HEK293 (cell line): ENCODE measurements around the gene LIMA1.
"Not testable (repeated sequence)": the region's sequence is repeated elsewhere in the genome, so short reads cannot be mapped to it uniquely, and the experiment has no call there.

Source experiments
- CTCF ChIA-PET: fragments of 350-600 bp; formaldehyde crosslinking; extraction: SDS; loops from one replicate; lab custom pipeline; 2021; ENCODE audit warnings: antibody characterized with exemption; lab: Yijun Ruan, JAX
- POLR2A ChIA-PET: fragments of 300-600 bp; formaldehyde crosslinking; extraction: SDS; loops from one replicate; lab custom pipeline; 2020; ENCODE audit warnings: antibody characterized with exemption, inconsistent platforms; lab: Yijun Ruan, JAX
- H3K27ac ChIP-seq: fragments of 200-500 bp; sonication (Bioruptor generic); 2 replicates; pipeline ENCODE4 v1.5.1; 2014; ENCODE audit warnings: low read depth, low read length, control low read depth, inconsistent platforms; ENCODE audit errors: extremely low read depth
- H3K36me3 ChIP-seq, 2 experiments: fragments of 200-500 bp in 1 of 2; sonication (Bioruptor generic) in 1 of 2; 1 replicate in 1 of 2; 2 replicates in 1 of 2; pipeline ENCODE4 v1.5.1; 2014 to 2017; ENCODE audit warnings: inconsistent platforms in 2 of 2, low read length in 2 of 2; ENCODE audit not compliant: control insufficient read depth in 2 of 2, insufficient read depth in 1 of 2
- H3K4me1 ChIP-seq: fragments of 200-500 bp; sonication (Bioruptor generic); 2 replicates; pipeline ENCODE4 v1.5.1; 2014; ENCODE audit warnings: mild to moderate bottlenecking, low read length, inconsistent platforms; ENCODE audit not compliant: control insufficient read depth, insufficient read depth
- H3K4me3 ChIP-seq: 2 replicates; pipeline ENCODE4 v1.5.1; 2011; ENCODE audit warnings: low read depth, mild to moderate bottlenecking, control low read depth, low read length, moderate library complexity
- H3K9me3 ChIP-seq: fragments of 200-500 bp; sonication (Bioruptor generic); 2 replicates; pipeline ENCODE4 v1.5.1; 2014; ENCODE audit warnings: low read depth, low read length, inconsistent platforms; ENCODE audit not compliant: control insufficient read depth, insufficient read depth
- BCL11B ChIP-seq: fragments of 450-650 bp; formaldehyde crosslinking; IDR thresholded peaks from 2 replicates; pipeline ENCODE4 v1.5.1; 2016; ENCODE audit warnings: low read depth, missing biosample characterization, missing genetic modification characterization
- EGR2 ChIP-seq: fragments of 450-650 bp; formaldehyde crosslinking; IDR thresholded peaks from 2 replicates; pipeline ENCODE4 v1.5.1; 2016; ENCODE audit warnings: low read depth, missing biosample characterization, missing genetic modification characterization
- KLF1 ChIP-seq: fragments of 450-650 bp; formaldehyde crosslinking; IDR thresholded peaks from 2 replicates; pipeline ENCODE4 v1.5.1; 2016; ENCODE audit warnings: missing biosample characterization, missing genetic modification characterization
- PRDM1 ChIP-seq: fragments of 450-650 bp; formaldehyde crosslinking; IDR thresholded peaks from 2 replicates; pipeline ENCODE4; 2016; ENCODE audit warnings: missing biosample characterization, missing genetic modification characterization
- SCRT1 ChIP-seq: fragments of 450-650 bp; formaldehyde crosslinking; IDR thresholded peaks from 2 replicates; pipeline ENCODE4 v1.5.1; 2016; ENCODE audit warnings: missing biosample characterization, missing genetic modification characterization, borderline replicate concordance
- YY1 ChIP-seq: fragments of 450-650 bp; formaldehyde crosslinking; IDR thresholded peaks from 2 replicates; pipeline ENCODE4 v1.5.1; 2018; ENCODE audit warnings: missing biosample characterization, missing genetic modification characterization
- ZBTB20 ChIP-seq: fragments of 450-650 bp; formaldehyde crosslinking; IDR thresholded peaks from 2 replicates; pipeline ENCODE4 v1.5.1; 2016; ENCODE audit warnings: missing biosample characterization, missing genetic modification characterization
- ZBTB8A ChIP-seq: fragments of 450-650 bp; formaldehyde crosslinking; IDR thresholded peaks from 2 replicates; pipeline ENCODE4 v1.5.1; 2016; ENCODE audit warnings: missing biosample characterization, missing genetic modification characterization
- ZFHX2 ChIP-seq: fragments of 450-650 bp; formaldehyde crosslinking; conservative IDR thresholded peaks from 2 replicates; pipeline ENCODE4 v1.5.1; 2016; ENCODE audit warnings: missing biosample characterization, missing genetic modification characterization
- ZIC2 ChIP-seq: fragments of 450-650 bp; formaldehyde crosslinking; IDR thresholded peaks from 2 replicates; pipeline ENCODE4 v1.5.1; 2016; ENCODE audit warnings: missing biosample characterization, missing genetic modification characterization
- ZNF10 ChIP-seq: fragments of 450-650 bp; formaldehyde crosslinking; IDR thresholded peaks from 2 replicates; pipeline ENCODE4 v1.5.1; 2017; ENCODE audit warnings: missing biosample characterization, missing genetic modification characterization
- ZNF155 ChIP-seq: fragments of 450-650 bp; formaldehyde crosslinking; IDR thresholded peaks from 2 replicates; pipeline ENCODE4 v1.5.1; 2016; ENCODE audit warnings: missing biosample characterization, missing genetic modification characterization
- ZNF223 ChIP-seq: fragments of 450-650 bp; formaldehyde crosslinking; IDR thresholded peaks from 2 replicates; pipeline ENCODE4 v1.5.1; 2016; ENCODE audit warnings: missing biosample characterization, missing genetic modification characterization
- ZNF341 ChIP-seq: fragments of 450-650 bp; formaldehyde crosslinking; IDR thresholded peaks from 2 replicates; pipeline ENCODE4; 2016; ENCODE audit warnings: low read depth, missing biosample characterization, missing genetic modification characterization
- ZNF548 ChIP-seq: fragments of 450-650 bp; formaldehyde crosslinking; IDR thresholded peaks from 2 replicates; pipeline ENCODE4 v1.5.1; 2016; ENCODE audit warnings: missing biosample characterization, missing genetic modification characterization
- ZNF555 ChIP-seq: fragments of 450-650 bp; formaldehyde crosslinking; conservative IDR thresholded peaks from 2 replicates; pipeline ENCODE4 v1.5.1; 2017; ENCODE audit warnings: missing biosample characterization, mild to moderate bottlenecking, missing genetic modification characterization, inconsistent platforms
- ZNF560 ChIP-seq: fragments of 450-650 bp; formaldehyde crosslinking; IDR thresholded peaks from 2 replicates; pipeline ENCODE4 v1.5.1; 2017; ENCODE audit warnings: missing biosample characterization, missing genetic modification characterization, borderline replicate concordance
- ZNF561 ChIP-seq: fragments of 450-650 bp; IDR thresholded peaks from 2 replicates; pipeline ENCODE4 v1.5.1; 2018; ENCODE audit warnings: missing biosample characterization, missing genetic modification characterization, borderline replicate concordance
- ZNF623 ChIP-seq: fragments of 450-650 bp; formaldehyde crosslinking; IDR thresholded peaks from 2 replicates; pipeline ENCODE4 v1.5.1; 2016; ENCODE audit warnings: missing biosample characterization, missing genetic modification characterization
- ZNF624 ChIP-seq: fragments of 450-650 bp; formaldehyde crosslinking; IDR thresholded peaks from 2 replicates; pipeline ENCODE4 v1.5.1; 2017; ENCODE audit warnings: missing biosample characterization, missing genetic modification characterization
- TF ChIP-seq, protein P1 (sequence below): fragments of 450-650 bp; formaldehyde crosslinking; IDR thresholded peaks from 2 replicates; pipeline ENCODE4 v1.5.1; 2016; ENCODE audit warnings: missing biosample characterization, missing genetic modification characterization
- TF ChIP-seq, protein P2 (sequence below): fragments of 450-650 bp; formaldehyde crosslinking; IDR thresholded peaks from 2 replicates; pipeline ENCODE4 v1.5.1; 2016; ENCODE audit warnings: missing biosample characterization, missing genetic modification characterization
- TF ChIP-seq, protein P3 (sequence below): fragments of 450-650 bp; formaldehyde crosslinking; IDR thresholded peaks from 2 replicates; pipeline ENCODE4 v1.5.1; 2017; ENCODE audit warnings: missing biosample characterization, missing genetic modification characterization

Gene LIMA1

DNA sequence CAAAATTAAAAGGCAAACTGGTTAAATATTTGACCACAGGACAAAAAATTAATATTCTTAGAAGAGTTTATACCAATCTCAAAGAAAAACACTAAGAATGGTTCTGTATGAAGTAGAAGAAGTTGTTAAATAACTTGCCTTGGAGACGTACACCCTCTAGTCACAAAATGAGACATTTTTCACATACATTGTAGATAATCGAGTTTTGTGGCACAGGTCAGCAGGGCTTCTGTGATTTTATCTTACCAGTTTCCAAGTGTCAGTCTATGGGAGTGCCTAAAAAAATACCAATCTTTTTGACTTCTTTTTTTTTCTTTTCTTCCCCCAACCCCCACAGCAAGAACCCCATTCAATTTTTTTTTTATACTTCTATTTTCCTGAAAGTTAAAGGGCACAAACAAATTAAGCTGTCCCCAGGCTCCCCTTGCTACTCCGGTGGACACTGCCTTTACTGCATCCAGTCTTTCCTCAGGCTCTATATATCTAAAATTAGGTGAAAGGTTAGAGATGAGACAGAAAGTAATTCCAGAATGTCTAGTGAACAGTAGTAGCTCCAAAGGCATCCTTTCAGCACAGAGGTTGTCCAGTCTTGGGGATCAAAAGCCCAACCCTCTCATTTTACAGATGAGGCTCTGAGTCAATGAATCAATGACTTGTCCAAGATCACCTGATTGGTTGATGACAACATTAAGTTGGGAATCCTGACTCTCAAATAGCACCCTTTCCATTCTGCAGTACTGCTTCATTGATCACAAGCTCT, 6.2 kb downstream of the LIMA1 start (continued):
- no peak for TF ChIP-seq ZNF561

DNA sequence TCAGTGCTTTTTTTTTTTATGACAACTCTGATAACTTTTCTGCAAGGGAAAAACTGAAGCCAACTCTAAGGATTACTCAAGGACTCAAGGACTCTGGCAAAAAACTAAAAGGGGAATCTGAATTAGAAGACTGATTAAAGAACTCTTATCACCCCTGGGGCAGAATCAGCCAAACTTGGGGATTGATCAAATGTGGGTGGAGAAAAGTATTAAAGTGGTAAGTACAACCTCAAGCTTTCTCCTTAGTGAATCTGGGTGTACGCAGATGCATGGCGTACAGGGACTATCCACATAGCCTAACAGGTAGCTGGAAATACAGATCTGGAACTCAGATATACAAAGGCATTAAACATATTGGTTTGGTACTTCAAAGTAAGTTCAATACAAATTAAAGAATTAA, 7.3 kb downstream of the LIMA1 start:
- POLR2A ChIA-PET = interaction anchor here (0.7 kb wide), 1 partner anchor 18 kb away, joined by 3 read pairs; no protein-coding TSS in a partner anchor
- Histone ChIP-seq H3K4me1 (no peaks in the 10 kb centered on the region; the same call in 1 of the 2 replicates), H3K27ac (no peak overlapping the region), H3K36me3 (no peaks in the 10 kb centered on the region), H3K9me3 (no peaks in the 10 kb centered on the region)
- CTCF ChIA-PET = interaction anchor here (0.7 to 1.6 kb wide), 2 partner anchors 38 to 369 kb away, joined by 3 to 5 read pairs; no protein-coding TSS in a partner anchor
- TF ChIP-seq PRDM1 (tag by site-specific recombination) (peak; percentile 61), ZNF10 (tag by site-specific recombination) (no peak), ZBTB20 (tag by site-specific recombination) (0 out of 2 replicates have a peak, but pooled peaks have one; percentile 26)
- TF ChIP-seq, protein P1, sequence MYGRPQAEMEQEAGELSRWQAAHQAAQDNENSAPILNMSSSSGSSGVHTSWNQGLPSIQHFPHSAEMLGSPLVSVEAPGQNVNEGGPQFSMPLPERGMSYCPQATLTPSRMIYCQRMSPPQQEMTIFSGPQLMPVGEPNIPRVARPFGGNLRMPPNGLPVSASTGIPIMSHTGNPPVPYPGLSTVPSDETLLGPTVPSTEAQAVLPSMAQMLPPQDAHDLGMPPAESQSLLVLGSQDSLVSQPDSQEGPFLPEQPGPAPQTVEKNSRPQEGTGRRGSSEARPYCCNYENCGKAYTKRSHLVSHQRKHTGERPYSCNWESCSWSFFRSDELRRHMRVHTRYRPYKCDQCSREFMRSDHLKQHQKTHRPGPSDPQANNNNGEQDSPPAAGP (tag by site-specific recombination) = no peak
- TF ChIP-seq, all 188 proteins: peak for 2
- H3K4me3 ChIP-seq = no peak overlapping the region

DNA sequence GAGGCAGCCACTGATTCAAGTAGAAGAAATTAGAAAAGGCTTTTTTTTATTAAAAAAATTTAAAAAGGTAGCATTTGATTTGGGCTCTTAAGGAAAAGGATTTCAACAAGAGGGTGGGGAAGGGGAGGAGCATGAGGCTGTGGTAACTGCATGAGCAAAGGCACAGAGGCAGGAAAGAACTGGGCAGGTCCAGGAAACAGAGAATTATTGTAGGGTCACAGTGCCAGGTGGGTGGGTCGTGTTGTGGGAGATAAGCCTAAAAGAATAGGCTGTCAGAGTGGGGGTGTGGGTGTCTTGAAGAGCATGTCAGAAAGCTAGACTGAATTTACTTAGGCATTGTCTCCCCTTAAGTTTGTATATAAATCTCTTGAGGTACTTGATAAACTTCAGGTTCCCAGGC, 7.8 kb downstream of the LIMA1 start:
- POLR2A ChIA-PET = no interaction called here

DNA sequence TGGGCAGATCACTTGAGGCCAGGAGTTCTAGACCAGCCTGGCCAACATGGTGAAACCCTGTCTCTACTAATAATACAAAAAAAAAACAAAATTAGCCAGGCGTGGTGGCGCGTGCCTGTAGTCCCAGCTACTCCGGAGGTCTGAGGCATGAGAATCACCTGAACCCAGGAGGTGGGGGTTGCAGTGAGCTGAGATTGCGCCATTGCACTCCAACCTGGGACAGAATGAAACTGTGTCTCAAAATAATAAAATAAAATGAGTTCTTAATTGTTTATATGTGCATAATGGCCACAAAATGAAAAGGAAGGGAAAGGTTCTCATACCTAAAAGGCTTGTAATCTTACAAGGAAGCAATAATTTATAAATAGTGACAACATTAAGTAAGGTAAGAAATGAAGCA, 8.2 kb downstream of the LIMA1 start:
- H3K27ac ChIP-seq, CTCF ChIA-PET, H3K4me1 ChIP-seq, H3K4me3 ChIP-seq, H3K36me3 ChIP-seq, H3K9me3 ChIP-seq: not testable (repeated sequence)
- POLR2A ChIA-PET = interaction anchor here (0.6 to 1.9 kb wide), 2 partner anchors 9 to 100 kb away, joined by 5 to 7 read pairs; partner anchors contain the start of gene LIMA1

More for the DNA sequence above, 7.8 kb downstream of the LIMA1 start:
- H3K9me3 ChIP-seq = no peaks in the 10 kb centered on the region
- no peak overlapping the region for H3K4me3 ChIP-seq
- no peak overlapping the region for H3K27ac ChIP-seq
- H3K36me3 ChIP-seq = no peaks in the 10 kb centered on the region
- no peaks in the 10 kb centered on the region; the same call in 1 of the 2 replicates for H3K4me1 ChIP-seq
- CTCF ChIA-PET = interaction anchor here (1.6 kb wide), 1 partner anchor 39 kb away, joined by 5 read pairs; no protein-coding TSS in a partner anchor
- TF ChIP-seq KLF1 (tag by site-specific recombination) = peak; percentile 77
- peak; percentile 87 for TF ChIP-seq EGR2
- TF ChIP-seq ZBTB8A (tag by site-specific recombination) = no peak
- TF ChIP-seq ZFHX2 = peak; percentile 87
- 0 out of 2 replicates have a peak, but pooled peaks have one; percentile 40 for TF ChIP-seq ZNF341 (tag by site-specific recombination)
- TF ChIP-seq ZNF623 (tag by site-specific recombination) = peak; percentile 84

DNA sequence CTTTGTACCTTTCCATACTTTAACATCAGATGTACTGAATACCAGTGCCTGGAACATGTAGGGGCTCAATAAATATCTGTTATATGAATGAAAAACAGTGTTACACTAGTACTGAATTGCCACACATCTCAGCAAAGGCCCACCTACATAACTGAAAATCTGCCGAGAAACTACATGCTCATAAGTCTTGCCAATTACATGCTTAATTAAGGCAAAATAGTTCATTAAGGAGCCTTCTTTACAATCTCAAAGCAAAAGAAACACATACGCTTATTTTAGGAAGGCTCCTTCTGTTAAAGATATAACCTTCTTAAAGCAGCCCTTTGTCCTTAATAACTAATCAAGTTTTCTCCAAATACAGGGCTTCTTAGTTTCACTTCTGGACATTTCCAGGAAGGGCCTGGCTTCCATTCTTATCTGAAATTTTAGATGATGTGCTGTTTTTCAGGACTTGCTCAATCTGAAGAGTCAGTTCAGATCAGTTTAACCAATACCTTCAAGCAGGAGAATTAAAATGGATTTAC, 11.5 kb downstream of the LIMA1 start:
- Histone ChIP-seq H3K36me3 (no peaks in the 10 kb centered on the region), H3K4me1 (no peaks in the 10 kb centered on the region; the same call in 1 of the 2 replicates), H3K4me3 (no peak overlapping the region), H3K9me3 (no peaks in the 10 kb centered on the region), H3K27ac (no peak overlapping the region)
- ChIA-PET POLR2A (no interaction called here), CTCF (no interaction called here)
- TF ChIP-seq ZIC2 (tag by site-specific recombination) (no peak), ZNF548 (no peak), ZNF555 (no peak), ZNF560 (tag by site-specific recombination) (no peak), ZNF223 (no peak), SCRT1 (no peak), ZNF624 (tag by site-specific recombination) (no peak), BCL11B (tag by site-specific recombination) (no peak), ZNF155 (no peak), YY1 (tag by site-specific recombination) (no peak)
- TF ChIP-seq, protein P2, sequence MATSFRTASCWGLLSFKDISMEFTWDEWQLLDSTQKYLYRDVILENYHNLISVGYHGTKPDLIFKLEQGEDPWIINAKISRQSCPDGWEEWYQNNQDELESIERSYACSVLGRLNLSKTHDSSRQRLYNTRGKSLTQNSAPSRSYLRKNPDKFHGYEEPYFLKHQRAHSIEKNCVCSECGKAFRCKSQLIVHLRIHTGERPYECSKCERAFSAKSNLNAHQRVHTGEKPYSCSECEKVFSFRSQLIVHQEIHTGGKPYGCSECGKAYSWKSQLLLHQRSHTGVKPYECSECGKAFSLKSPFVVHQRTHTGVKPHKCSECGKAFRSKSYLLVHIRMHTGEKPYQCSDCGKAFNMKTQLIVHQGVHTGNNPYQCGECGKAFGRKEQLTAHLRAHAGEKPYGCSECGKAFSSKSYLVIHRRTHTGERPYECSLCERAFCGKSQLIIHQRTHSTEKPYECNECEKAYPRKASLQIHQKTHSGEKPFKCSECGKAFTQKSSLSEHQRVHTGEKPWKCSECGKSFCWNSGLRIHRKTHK (tag by site-specific recombination) = no peak
- TF ChIP-seq, protein P3, sequence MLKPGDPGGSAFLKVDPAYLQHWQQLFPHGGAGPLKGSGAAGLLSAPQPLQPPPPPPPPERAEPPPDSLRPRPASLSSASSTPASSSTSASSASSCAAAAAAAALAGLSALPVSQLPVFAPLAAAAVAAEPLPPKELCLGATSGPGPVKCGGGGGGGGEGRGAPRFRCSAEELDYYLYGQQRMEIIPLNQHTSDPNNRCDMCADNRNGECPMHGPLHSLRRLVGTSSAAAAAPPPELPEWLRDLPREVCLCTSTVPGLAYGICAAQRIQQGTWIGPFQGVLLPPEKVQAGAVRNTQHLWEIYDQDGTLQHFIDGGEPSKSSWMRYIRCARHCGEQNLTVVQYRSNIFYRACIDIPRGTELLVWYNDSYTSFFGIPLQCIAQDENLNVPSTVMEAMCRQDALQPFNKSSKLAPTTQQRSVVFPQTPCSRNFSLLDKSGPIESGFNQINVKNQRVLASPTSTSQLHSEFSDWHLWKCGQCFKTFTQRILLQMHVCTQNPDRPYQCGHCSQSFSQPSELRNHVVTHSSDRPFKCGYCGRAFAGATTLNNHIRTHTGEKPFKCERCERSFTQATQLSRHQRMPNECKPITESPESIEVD (tag by site-specific recombination) = no peak
